ENCODE results near the gene CSF3. TPM values are rescaled to one million over a fixed set of nuclear protein-coding genes. Genes with fewer than 3 reads are reported as not detected.
"Not testable (repeated sequence)": the region's sequence is repeated elsewhere in the genome, so short reads cannot be mapped to it uniquely, and the experiment has no call there.

Gene CSF3
- polyA plus RNA-seq, 1 donor from 2014 or later: not detected

GRCh38 chr17:40005520-40005919, 9.7 kb upstream of the CSF3 start:
- Histone ChIP-seq H3K27ac (ENCODE audit: low read length) (no peak overlapping the region), H3K9ac (ENCODE audit: low read length) (no peak overlapping the region), H3K9me3 (ENCODE audit: low read length) (no peaks in the 10 kb centered on the region), H3K9me2 (ENCODE audit: insufficient read depth, low read length) (no peaks in the 10 kb centered on the region), H3K4me2 (ENCODE audit: low read length) (no peak overlapping the region), H3K4me3 (ENCODE audit: low read length) (no peak overlapping the region), H3K79me2 (replicated peaks; ENCODE audit: insufficient read depth, low read length) (no peaks in the 10 kb centered on the region), H3K27me3 (ENCODE audit: insufficient read depth, low read depth, low read length) (no peaks in the 10 kb centered on the region), H4K20me1 (ENCODE audit: insufficient read depth) (no peaks in the 10 kb centered on the region), H3K36me3 (ENCODE audit: insufficient read depth, low read length) (no peaks in the 10 kb centered on the region), H2AFZ (ENCODE audit: low read depth, low read length) (no peak overlapping the region), H3F3A (ENCODE audit: insufficient read depth, low read length, poor library complexity, severe bottlenecking) (no peaks in the 10 kb centered on the region)
- TF ChIP-seq RAD21 (conservative IDR thresholded peaks at IDR 0.05) (no peak), TAF1 (IDR thresholded peaks at IDR 0.05; ENCODE audit: low read depth) (no peak), EZH2 (IDR thresholded peaks at IDR 0.05; ENCODE audit: borderline replicate concordance, insufficient read depth, low read length, poor library complexity, severe bottlenecking) (no peak), POLR2AphosphoS5 (IDR thresholded peaks at IDR 0.05) (no peak), REST (IDR thresholded peaks at IDR 0.05; ENCODE audit: borderline replicate concordance) (no peak), EP300 (conservative IDR thresholded peaks at IDR 0.05; ENCODE audit: poor library complexity, severe bottlenecking) (no peak), SMC3 (conservative IDR thresholded peaks at IDR 0.05; ENCODE audit: poor library complexity) (no peak), MXI1 (conservative IDR thresholded peaks at IDR 0.05; ENCODE audit: poor library complexity, severe bottlenecking) (no peak)
- TF ChIP-seq, protein P1, sequence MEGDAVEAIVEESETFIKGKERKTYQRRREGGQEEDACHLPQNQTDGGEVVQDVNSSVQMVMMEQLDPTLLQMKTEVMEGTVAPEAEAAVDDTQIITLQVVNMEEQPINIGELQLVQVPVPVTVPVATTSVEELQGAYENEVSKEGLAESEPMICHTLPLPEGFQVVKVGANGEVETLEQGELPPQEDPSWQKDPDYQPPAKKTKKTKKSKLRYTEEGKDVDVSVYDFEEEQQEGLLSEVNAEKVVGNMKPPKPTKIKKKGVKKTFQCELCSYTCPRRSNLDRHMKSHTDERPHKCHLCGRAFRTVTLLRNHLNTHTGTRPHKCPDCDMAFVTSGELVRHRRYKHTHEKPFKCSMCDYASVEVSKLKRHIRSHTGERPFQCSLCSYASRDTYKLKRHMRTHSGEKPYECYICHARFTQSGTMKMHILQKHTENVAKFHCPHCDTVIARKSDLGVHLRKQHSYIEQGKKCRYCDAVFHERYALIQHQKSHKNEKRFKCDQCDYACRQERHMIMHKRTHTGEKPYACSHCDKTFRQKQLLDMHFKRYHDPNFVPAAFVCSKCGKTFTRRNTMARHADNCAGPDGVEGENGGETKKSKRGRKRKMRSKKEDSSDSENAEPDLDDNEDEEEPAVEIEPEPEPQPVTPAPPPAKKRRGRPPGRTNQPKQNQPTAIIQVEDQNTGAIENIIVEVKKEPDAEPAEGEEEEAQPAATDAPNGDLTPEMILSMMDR (IDR thresholded peaks at IDR 0.05; ENCODE audit: poor library complexity, severe bottlenecking): no peak

DNA sequence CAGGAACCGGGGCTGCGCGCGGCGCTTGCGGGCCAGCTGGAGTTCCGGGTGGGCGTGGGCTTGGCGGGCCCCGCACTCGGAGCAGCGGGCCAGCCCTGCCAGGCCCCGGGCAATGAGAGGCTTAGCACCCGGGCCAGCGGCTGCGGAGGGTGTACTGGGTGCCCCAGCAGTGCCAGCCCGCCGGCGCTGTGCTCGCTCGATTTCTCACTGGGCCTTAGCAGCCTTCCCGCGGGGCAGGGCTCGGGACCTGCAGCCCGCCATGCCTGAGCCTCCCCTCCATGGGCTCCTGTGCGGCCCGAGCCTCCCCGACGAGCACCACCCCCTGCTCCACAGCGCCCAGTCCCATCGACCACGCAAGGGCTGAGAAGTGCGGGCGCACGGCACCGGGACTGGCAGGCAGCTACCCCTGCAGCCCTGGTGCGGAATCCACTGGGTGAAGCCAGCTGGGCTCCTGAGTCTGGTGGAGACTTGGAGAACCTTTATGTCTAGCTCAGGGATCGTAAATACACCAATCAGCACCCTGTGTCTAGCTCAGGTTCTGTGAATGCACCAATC, 4.2 kb upstream of the CSF3 start:
- H4K20me1 ChIP-seq (ENCODE audit: insufficient read depth); H3K4me3 ChIP-seq (ENCODE audit: low read length); H3K36me3 ChIP-seq (ENCODE audit: insufficient read depth, low read length); H3K27ac ChIP-seq (ENCODE audit: low read length); H3K9me2 ChIP-seq (ENCODE audit: insufficient read depth, low read length); H3K9me3 ChIP-seq (ENCODE audit: low read length); H3F3A ChIP-seq (ENCODE audit: insufficient read depth, low read length, poor library complexity, severe bottlenecking); H3K9ac ChIP-seq (ENCODE audit: low read length); H3K79me2 ChIP-seq (replicated peaks; ENCODE audit: insufficient read depth, low read length); H2AFZ ChIP-seq (ENCODE audit: low read depth, low read length); H3K27me3 ChIP-seq (ENCODE audit: insufficient read depth, low read depth, low read length); H3K4me2 ChIP-seq (ENCODE audit: low read length): not testable (repeated sequence)

- H3K9me3 ChIP-seq (ENCODE audit: low read length); H3K36me3 ChIP-seq (ENCODE audit: insufficient read depth, low read length); H4K20me1 ChIP-seq (ENCODE audit: insufficient read depth); H3K9ac ChIP-seq (ENCODE audit: low read length); H3K4me2 ChIP-seq (ENCODE audit: low read length); H2AFZ ChIP-seq (ENCODE audit: low read depth, low read length); H3K9me2 ChIP-seq (ENCODE audit: insufficient read depth, low read length); H3K27ac ChIP-seq (ENCODE audit: low read length); H3K79me2 ChIP-seq (replicated peaks; ENCODE audit: insufficient read depth, low read length); H3K4me3 ChIP-seq (ENCODE audit: low read length); H3K27me3 ChIP-seq (ENCODE audit: insufficient read depth, low read depth, low read length); H3F3A ChIP-seq (ENCODE audit: insufficient read depth, low read length, poor library complexity, severe bottlenecking): not testable (repeated sequence)
These were observed 3.1 kb upstream of the CSF3 start for GRCh38 chr17:40012017-40012647.

Data from neural cell (in vitro differentiated cells).